Measurements from ENCODE around the gene KIF25.

DNA sequence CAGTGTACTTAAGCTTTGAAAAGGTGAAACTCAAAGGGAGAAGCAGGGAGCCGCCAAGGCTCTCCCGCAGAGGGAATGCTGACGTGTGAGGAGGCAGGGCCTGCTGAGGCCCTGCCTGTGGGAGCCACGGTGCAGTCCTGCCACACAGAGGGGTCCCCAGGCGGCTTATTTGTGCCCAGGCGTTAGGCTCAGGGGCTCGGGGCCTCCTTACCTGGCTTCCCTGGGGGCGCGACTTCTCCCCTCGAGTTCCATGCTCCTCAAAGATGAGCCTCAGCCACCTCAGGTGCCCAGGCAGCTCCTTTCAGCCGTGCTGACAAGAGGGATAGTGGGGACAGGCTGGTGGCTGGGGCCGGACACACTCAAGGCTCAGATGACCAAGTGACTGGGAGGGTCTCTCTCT, 2.2 kb upstream of the KIF25 start:
- TF ChIP-seq POLR2A (IDR thresholded peaks at IDR 0.05) = no peak
- TF ChIP-seq, protein P1, sequence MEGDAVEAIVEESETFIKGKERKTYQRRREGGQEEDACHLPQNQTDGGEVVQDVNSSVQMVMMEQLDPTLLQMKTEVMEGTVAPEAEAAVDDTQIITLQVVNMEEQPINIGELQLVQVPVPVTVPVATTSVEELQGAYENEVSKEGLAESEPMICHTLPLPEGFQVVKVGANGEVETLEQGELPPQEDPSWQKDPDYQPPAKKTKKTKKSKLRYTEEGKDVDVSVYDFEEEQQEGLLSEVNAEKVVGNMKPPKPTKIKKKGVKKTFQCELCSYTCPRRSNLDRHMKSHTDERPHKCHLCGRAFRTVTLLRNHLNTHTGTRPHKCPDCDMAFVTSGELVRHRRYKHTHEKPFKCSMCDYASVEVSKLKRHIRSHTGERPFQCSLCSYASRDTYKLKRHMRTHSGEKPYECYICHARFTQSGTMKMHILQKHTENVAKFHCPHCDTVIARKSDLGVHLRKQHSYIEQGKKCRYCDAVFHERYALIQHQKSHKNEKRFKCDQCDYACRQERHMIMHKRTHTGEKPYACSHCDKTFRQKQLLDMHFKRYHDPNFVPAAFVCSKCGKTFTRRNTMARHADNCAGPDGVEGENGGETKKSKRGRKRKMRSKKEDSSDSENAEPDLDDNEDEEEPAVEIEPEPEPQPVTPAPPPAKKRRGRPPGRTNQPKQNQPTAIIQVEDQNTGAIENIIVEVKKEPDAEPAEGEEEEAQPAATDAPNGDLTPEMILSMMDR (IDR thresholded peaks at IDR 0.05) = no peak
